ENCODE data around the gene C12orf42.

GRCh38 chr12:103499571-103499970 is 3.8 kb upstream of the C12orf42 start:
- TF ChIP-seq CTCF (conservative IDR thresholded peaks at IDR 0.05; ENCODE audit: low read depth, low read length) (no peak), EZH2 (IDR thresholded peaks at IDR 0.05; ENCODE audit: low read length, unreplicated experiment) (no peak)
